Activated T-helper 1 cell treated with Interleukin-2 at 50 U/mL for 16 hours (primary cell): ENCODE measurements around the gene PNMA8B.

Source experiments
- DNase-seq: peaks from one replicate; pipeline ENCODE4 v3.0.0-alpha.2; 2020; ENCODE audit warnings: low read depth

The PNMA8B gene

DNA sequence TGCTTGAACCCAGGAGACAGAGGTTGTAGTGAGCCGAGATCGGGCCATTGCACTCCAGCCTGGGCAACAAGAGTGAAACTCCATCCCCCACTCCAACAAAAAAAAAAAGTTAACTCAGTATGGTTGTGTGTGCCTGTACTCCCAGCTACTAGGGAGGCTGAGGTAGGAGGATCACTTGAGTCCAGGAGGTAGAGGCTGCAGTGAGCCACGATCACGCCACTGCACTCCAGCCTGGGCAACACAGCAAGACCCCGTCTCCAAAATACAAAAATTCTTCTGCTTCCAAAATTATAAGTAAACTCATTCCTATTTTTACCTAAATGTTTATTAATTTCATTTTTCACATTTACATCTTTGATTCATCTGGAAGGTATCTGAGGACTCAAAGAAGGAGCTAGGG, 38.7 kb downstream of the PNMA8B start:
- no peak for DNase-seq

DNA sequence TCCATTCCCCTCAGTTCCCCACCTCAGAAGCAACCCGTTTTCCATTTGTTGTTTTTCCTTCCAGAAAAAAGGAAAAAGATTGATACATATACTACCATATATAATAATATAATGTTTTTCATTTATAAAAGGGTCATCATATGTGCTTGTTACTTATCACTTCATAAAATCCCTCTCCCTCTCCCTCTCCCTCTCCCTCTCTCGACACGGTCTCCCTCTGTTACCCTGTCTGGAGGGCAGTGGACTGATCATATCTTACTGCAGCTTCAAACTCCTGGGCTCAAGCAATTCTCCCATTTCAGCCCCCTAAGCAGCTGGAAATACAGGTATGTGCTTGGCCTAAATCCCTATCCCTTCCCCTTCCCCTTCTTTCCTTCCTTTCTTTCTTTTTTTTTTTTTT, 41.4 kb downstream of the PNMA8B start:
- DNase-seq, result no peak

DNA sequence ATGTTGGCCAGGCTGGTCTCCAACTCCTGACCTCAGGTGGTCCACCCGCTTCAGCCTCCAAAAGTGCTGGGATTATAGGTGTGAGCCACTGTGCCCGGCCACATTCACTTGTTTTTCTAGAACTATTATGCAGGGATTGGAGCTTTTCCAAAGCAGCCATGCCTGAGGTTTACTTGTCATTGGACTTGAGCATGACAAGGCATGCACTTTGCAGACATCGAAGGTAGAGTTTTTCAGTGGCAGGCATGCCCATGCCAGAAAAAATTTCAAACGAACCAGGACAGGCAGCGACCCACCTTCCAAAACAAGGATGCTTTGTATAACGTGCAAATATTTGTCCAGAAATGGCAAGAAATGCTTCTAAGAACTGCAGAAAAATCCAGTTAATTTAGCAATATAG, 42.0 kb downstream of the PNMA8B start:
- no peak for DNase-seq

DNA sequence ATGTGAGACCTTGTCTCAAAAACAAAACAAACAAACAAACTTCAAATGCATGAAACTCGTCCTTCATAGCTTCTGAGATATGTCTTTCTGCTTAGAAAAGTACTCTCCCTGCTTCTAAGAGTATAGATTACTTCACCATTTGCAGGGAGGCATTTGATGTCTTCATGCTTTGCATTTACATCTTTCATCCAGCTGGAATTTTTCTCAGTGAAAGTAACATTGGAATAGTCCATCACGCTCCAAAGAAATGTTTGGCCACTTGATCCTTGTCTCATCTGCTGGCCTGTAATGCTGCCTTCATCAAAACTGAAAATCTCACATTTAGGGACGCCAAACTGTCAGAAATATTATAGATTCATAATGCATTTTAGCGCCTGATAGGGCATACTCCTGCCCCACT, 43.5 kb downstream of the PNMA8B start:
- no peak for DNase-seq

DNA sequence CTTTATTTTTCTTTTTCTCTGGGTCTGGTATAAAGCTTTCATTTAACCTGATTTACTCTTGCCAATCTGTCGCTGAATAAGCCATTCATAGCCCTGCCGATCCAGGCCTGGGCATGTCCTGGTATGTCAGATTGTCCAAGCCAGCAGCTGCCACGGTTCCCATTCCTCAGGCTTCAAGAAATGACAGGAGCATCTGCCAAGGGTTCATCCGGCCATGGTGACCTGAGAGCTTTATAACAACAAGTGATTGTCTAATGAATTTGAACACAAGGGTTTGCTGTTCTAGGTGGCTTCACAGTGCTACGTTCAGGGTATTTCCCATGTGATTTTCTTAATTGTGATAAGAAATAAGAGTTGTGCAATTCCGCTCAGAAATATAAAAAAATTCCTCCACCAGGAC, 44.3 kb downstream of the PNMA8B start:
- DNase-seq, result no peak

DNA sequence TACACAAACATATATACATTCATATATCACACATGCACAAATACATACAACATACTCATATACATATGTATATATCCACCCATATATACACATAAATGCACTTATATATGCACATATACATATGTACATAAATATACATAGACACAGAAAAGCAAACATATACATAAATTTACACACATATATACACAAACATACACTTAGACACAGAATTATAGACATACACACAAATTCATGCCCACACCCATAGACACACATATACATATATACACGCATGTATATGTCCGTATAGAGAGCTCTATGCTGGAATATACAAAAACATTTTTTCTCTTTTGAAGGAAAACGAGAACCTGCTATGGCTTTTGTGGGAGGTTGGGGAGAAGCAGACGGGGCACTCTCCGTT, 44.9 kb downstream of the PNMA8B start:
- no peak for DNase-seq

DNA sequence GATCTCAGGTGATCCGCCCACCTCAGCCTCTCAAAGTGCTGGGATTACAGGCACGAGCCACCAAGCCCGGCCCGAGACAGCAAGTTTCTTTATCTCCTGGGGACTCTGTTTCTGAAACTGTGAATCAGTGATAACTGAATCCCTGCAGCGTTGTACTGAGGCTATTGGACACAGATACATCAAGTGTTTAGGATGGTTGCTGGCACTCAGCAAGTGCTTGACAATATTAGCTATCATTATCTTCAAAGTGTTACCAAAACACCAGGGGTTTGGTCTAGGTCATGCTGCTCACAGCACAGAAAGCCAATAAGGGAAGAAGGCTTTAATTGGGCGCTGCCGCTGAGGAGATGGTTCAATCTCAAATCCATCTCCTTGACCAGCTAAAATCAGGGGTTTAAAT, 46.4 kb downstream of the PNMA8B start:
- DNase-seq, result no peak

DNA sequence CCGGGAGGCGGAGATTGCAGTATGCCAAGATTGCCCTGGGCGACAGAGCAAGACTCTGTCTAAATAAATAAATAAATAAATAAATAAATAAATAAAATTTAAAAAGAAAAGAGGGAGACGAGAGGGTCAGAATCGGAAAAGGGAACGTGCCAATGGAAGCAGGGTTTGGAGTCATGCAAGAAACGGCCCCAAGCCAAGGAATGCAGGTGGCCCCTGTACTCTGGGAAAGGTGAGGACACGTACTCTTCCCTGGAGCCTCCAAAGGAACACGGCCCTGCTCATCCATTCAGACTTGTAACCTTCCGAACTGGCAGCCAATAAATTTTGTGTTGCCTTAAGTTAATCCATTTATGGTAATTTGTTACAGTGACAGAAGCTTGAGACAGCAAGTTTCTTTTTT, 47.1 kb downstream of the PNMA8B start:
- no peak for DNase-seq

DNA sequence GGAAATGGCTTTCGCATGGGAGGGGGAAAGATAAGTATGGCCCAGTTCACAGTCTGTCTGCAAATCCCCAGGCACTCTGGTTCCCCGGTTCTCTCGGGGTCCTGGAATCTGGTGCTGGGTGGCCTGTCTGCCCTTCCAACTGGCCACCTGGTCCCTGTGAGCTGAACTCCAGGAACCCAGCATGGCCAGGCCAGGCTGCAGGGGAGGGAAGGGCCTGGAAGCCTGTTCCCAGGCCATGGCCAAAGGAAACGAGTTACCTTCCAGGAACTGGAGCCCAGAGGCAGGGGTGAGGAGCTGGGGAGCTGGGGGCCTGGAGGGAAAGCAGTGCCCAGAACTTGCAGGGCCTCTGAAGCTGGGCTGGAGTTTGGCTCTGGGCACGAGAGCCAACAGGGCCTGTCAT, 47.8 kb downstream of the PNMA8B start:
- DNase-seq, result no peak

DNA sequence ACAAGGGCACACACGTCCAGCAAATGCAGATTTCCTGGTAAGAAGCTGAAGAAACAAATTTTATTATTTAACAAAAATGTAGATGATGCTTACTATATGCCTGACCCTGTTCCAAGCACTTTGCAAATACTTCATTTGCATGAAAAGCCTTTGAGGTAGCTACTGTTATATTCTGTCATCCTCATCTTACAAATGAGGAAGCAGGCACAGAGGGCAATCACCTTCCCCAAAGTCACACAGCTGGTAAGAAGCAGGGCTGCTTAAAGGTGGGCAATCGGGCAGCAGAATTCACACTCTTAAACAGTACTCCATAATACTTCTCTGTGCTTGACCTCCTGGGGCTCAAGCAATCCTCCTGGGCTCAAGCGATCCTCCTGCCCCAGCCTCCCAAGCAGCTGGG, 48.7 kb downstream of the PNMA8B start:
- no peak for DNase-seq

DNA sequence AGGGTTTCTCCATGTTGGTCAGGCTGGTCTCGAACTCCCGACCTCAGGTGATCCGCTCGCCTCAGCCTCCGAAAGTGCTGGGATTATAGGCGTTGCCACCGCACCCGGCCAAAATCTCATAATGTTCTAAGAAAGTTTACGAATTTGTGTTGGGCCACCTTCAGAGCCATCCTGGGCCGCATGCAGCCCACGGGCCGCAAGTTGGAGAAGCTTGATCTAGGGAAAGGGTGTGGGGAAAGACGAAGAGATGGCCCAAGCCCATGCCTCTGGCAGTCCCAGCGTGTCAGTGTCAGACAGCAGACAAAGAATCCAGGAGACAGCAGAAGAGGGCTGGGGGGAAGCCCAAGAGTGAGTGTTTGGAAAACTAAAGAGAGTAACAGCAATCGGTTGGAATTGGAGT, 49.6 kb downstream of the PNMA8B start:
- DNase-seq, result no peak

DNA sequence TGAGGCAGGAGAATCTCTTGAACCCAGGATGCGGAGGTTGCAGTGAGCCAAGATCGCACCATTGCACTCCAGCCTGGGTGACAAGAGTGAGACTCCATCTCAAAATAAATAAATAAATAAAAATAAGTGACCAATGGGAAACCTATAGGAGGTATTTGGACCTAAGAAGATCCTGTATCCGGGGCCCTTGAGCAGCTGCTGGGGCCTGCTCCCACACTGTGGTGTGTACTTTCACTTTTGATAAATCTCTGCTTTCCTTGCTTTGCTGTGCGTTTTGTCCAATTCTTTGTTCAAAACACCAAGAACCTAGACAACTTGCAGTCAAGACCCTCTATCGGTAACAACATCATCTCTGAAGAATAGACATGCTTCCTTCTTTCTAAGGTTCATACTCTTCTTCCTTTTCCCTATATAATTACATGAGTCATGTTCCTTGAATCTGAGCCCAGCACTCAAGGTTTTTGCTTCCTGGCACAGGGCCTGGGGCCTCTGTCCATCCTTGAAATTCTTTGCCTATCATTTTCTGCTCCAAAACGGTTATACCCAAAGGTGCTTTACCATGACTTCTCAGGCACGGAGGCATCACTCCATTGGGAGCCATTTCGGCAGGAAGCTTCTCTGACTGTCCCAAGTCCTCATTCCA, 52.7 kb downstream of the PNMA8B start:
- no peak for DNase-seq

DNA sequence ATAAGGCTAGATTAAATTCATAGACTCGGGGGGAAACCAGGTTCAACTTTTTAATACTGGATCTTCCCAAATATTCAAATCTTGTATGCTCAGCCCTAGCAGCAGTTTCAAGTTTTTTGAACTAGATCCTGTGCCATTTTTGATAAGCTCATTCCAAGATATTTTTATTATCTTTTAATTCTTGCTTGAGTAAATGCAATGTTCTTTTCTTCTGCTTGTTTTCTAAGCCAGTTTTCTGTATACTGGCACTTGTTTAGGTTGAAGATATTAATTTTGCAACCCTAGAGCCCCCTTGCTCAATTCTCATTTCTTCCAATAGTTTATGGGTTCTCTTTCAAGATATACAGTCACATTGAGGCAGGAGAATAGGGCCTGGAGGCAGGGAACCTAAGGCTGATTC, 53.8 kb downstream of the PNMA8B start:
- no peak for DNase-seq
